GM10847 (cell line): ENCODE data around the gene SLC5A11.

Source experiments
- POLR2A ChIP-seq: IDR thresholded peaks from 2 replicates; pipeline ENCODE4 v1.6.1; 2011; ENCODE audit not compliant: insufficient read length; ENCODE audit errors: extremely low read depth

The SLC5A11 gene

DNA sequence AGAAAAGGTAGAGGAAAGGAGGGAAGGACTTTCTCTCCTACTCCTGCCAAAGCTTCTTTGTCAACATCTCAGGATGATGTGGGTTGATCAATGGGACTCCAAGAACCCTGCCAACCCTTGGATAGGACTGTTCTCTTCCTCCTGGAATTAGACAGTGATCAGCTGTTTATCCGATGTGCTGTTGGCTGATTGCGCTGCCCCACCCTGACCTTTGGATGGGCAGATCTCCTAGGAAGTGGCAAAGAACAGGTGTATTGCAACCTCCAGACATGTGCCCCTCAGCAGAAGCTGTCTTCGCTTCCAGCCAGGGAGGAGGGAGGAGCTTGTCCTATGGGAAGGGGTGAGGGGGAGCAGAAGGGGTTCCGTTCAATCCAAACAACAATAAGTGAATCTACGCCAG lies 30.5 kb downstream of the SLC5A11 start:
- TF ChIP-seq POLR2A = no peak

GRCh38 chr16:24879684-24880083 lies 33.9 kb downstream of the SLC5A11 start:
- TF ChIP-seq POLR2A = no peak

- TF ChIP-seq POLR2A = no peak
Observed at GRCh38 chr16:24883714-24884151, 38.0 kb downstream of the SLC5A11 start.

GRCh38 chr16:24887472-24887871 lies 41.7 kb downstream of the SLC5A11 start:
- TF ChIP-seq POLR2A = no peak

DNA sequence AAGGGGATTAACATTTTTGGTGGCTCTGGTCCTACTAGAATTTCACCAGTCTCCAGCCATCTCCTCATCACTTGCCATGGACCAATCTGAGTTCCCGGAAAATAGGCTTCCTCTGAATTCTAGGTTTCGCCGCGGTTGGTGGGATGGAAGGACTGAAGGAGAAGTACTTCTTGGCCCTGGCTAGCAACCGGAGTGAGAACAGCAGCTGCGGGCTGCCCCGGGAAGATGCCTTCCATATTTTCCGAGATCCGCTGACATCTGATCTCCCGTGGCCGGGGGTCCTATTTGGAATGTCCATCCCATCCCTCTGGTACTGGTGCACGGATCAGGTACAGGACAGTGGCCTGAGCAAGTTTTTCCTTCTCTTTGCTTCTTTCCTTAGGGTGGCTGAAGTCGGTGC lies 45.0 kb downstream of the SLC5A11 start:
- TF ChIP-seq POLR2A = no peak

- TF ChIP-seq POLR2A = no peak
Observed at GRCh38 chr16:24896439-24896838, 50.7 kb downstream of the SLC5A11 start.

DNA sequence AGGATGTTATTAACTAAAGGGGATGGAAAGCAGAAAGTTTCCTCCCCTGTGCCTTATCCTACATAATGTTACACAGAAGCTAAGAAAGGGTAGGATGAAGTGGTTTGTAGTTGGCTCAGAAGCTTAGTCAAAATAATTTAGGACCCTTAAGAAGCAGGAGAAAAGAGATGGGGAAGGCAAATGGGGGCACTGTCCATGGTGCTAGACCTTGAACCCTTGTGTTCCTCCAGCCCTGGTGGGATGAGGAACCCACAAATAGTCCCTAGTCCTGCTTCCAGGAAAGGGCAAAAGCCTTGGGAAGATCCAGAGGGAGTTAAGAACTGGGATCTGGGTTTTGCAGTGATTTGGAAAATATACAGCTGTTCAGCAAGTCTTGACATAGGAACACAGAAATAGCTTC lies 54.5 kb downstream of the SLC5A11 start:
- TF ChIP-seq POLR2A = no peak

- no peak for TF ChIP-seq POLR2A
Observed at GRCh38 chr16:24906199-24906808, 60.5 kb downstream of the SLC5A11 start.

- no peak for TF ChIP-seq POLR2A
Observed at GRCh38 chr16:24906901-24907300, 61.1 kb downstream of the SLC5A11 start.

DNA sequence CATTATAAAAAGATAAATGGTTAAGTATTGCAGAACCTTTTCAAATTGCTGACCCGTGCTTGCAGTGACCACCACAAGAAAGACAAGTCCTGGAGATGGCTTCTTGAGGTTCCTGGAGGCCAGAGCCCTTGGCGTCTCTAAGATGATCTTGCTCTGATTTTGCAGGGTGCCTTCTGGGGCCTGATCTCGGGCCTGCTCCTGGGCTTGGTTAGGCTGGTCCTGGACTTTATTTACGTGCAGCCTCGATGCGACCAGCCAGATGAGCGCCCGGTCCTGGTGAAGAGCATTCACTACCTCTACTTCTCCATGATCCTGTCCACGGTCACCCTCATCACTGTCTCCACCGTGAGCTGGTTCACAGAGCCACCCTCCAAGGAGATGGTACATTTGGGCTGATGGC lies 63.0 kb downstream of the SLC5A11 start:
- TF ChIP-seq POLR2A = no peak

GRCh38 chr16:24909856-24910255 lies 64.1 kb downstream of the SLC5A11 start:
- no peak for TF ChIP-seq POLR2A

DNA sequence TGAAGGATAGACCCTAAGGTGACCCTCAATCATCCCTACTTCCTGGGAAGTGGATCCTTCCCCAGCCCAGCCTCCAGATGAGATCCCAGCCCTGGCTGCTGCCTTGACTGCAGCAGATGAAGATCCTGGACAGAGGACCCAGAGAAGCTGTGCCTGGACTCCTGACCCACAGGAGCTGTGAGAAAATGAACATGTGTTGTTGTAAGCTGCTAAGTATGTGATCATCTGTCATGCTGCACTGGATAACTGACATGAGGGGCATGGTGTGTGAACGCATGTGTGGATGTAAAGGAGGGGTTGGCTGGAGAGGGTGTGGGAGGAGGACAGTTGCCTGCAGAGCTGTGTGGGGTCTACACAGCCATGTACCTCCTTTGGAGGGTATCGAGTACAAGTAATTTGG lies 69.3 kb downstream of the SLC5A11 start:
- no peak for TF ChIP-seq POLR2A

DNA sequence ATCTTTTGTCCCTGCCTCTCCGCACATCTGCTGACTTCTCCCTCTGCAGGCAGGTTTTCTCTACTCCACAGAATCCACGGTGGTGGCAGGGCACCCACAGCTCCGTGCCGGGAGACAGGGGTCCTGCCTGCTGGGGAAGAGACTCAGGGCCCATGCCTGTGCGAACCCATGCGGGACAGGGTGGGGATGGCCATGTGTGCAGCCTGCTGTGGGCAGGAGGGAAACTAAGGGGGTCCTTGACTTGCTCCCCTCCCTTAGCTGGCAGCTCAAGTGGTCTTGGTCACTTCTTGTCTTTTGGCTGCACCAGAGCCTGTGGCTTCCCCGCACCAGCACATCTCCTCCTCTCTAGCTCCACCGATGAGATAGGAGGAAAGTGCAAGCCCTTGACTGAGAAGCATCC lies 69.8 kb downstream of the SLC5A11 start:
- TF ChIP-seq POLR2A = no peak

DNA sequence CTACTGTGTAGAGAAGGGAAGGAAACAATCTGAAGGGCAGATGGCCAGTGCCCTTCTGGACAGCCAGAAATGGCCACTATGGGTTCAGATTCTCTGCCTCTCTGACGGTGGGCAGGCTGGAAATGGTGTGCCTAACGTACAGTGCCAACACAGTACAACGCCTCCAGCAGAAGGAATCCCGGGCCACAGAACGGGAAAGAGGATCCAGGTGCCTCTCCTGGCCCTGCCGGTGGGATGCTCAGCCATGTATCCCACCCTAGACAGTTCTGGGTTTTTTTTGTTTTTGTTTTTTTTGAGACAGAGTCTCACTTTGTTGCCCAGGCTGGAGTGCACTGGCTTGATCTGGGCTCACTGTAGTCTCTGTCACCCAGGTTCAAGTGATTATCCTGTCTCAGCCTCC lies 71.5 kb downstream of the SLC5A11 start:
- TF ChIP-seq POLR2A = no peak

DNA sequence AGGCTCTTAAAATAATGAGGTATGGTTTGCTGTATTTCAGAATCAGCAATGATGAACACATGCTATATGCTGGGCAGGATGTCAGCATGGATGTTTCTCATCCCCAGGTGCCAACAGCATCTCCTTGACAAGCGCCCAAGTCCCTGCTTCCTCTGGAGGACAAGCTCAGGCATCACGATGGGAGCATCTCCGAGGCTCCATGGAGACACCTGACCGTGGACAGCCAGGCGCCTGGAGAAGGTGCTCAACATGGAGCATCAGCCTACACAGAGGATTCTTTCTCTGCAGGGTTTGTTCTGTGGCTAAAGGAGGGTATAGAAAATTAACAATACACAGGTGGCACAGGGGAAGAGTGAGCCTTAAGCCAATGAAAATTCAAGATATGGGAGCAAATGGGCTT lies 72.1 kb downstream of the SLC5A11 start:
- no peak for TF ChIP-seq POLR2A

DNA sequence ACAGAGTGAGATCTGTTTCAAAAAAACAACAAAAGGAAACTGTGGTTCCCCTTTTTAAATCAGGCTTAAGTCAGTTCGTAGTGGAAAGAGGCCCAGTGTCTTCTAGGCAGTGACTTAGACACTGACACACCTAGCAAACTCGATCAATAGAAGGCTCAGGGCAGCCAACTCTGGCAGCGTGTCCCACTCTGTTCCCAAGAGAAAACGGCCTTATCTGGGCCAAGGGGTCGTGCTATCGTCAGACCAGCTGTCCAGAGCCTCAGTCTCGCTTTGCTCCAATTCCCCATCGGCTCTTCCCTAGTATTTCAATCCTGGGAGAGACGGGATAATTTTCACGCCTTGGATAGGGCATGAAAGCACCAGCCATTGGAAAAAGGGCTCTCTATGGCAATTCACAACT lies 72.9 kb downstream of the SLC5A11 start:
- TF ChIP-seq POLR2A = no peak

GRCh38 chr16:24919536-24919935 lies 73.8 kb downstream of the SLC5A11 start:
- no peak for TF ChIP-seq POLR2A

DNA sequence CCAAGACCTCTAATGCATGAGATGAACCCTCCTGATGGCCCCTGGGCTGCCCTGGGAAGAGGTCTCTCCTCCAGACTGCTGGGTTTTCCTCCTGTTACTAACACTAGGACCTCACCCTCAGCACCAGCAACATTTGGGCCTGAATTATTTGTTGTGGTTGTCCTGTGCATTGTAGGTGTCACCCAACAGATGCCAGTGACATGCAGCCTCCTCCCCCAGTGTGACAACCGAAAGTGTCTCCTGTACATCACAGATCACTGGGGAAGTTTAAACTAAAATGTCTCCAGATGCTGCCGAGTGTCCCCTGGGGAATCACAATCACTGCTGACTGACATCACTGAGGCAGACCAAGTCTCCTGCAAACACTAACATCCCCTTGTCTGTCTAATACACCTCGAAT lies 74.8 kb downstream of the SLC5A11 start:
- no peak for TF ChIP-seq POLR2A

- TF ChIP-seq POLR2A = no peak
Observed at GRCh38 chr16:24921229-24921628, 75.5 kb downstream of the SLC5A11 start.
